ENCODE measurements around the gene BGLAP.

DNA sequence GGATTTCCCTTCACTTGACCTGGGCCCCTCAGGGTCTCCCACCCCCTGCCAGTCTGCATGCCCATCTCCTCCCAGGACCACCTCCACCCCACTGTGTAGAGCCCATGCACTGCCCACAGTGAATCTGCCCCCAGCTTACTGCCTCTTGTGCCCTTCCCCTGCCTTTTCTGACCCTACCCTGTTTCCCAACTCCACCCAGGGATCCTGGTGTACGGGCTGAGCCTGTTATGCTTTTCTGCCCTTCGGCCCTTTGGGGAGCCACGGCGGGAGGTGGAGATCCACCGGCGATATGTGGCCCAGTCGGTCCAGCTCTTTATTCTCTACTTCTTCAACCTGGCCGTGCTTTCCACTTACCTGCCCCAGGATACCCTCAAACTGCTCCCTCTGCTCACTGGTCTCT is 44.1 kb downstream of the BGLAP start:
- TF ChIP-seq POLR2A (IDR thresholded peaks at IDR 0.05) (no peak), CTCF (IDR thresholded peaks at IDR 0.05) (no peak), POLR2AphosphoS5 (IDR thresholded peaks at IDR 0.05) (no peak), EP300 (IDR thresholded peaks at IDR 0.05) (no peak)

Measured in stomach (tissue), 4 donors.